ENCODE measurements around the gene NEURL1B. TPM values are rescaled to one million over a fixed set of nuclear protein-coding genes. Genes with fewer than 3 reads are reported as not detected.

NEURL1B gene
- total RNA-seq, 1 donor from 2014 or later, result 0.05 TPM

- DNase-seq (ENCODE audit: low spot score), result no peak
- Mint-ChIP-seq H3K27me3 (ENCODE audit: insufficient read depth) (peaks cover 13% of the 10 kb centered on the region), H3K4me1 (ENCODE audit: low read depth) (peaks cover 14% of the 10 kb centered on the region), H3K36me3 (ENCODE audit: low read depth) (no peaks in the 10 kb centered on the region), H3K9me3 (no peaks in the 10 kb centered on the region), H3K4me3 (no peak overlapping the region), H3K27ac (no peak overlapping the region)
- intact Hi-C loops (cut with micrococcal nuclease), result no loop called here
Measured at GRCh38 chr5:172685091-172685490, 44.0 kb downstream of the NEURL1B start.

DNA sequence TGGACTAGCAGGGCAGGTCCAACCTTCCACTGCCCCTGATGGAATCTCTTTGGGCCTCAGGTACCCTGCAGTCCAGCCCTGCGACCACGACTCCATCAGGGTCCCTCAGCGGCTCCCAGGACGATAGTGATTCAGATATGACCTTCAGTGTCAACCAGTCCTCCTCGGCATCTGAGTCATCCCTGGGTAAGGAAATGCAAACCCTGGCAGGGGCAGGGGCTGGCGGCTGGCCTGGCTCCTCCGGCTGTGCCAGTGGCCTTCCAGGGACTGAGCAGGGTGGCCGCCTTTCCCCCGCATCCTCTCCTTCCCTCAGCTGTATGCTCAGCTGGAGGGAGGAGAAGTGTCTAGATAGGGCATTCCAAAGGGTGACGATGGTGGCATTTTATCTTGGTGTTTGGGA lies 45.0 kb downstream of the NEURL1B start:
- Mint-ChIP-seq H3K4me1 (ENCODE audit: low read depth) (peaks cover 14% of the 10 kb centered on the region), H3K9me3 (no peaks in the 10 kb centered on the region), H3K27me3 (ENCODE audit: insufficient read depth) (peaks cover 9% of the 10 kb centered on the region), H3K4me3 (no peak overlapping the region), H3K36me3 (ENCODE audit: low read depth) (no peaks in the 10 kb centered on the region), H3K27ac (no peak overlapping the region)
- intact Hi-C loops (cut with micrococcal nuclease), result no loop called here
- DNase-seq (ENCODE audit: low spot score), result no peak

GRCh38 chr5:172686539-172687390 lies 45.7 kb downstream of the NEURL1B start:
- Mint-ChIP-seq H3K4me3 (no peak overlapping the region), H3K27ac (no peak overlapping the region), H3K36me3 (ENCODE audit: low read depth) (no peaks in the 10 kb centered on the region), H3K27me3 (ENCODE audit: insufficient read depth) (peaks cover 6% of the 10 kb centered on the region), H3K9me3 (no peaks in the 10 kb centered on the region), H3K4me1 (ENCODE audit: low read depth) (peaks cover 14% of the 10 kb centered on the region)
- intact Hi-C loops (cut with micrococcal nuclease), result no loop called here
- no peak for DNase-seq (ENCODE audit: low spot score)

GRCh38 chr5:172687940-172688339 lies 46.9 kb downstream of the NEURL1B start:
- Mint-ChIP-seq H3K9me3 (no peaks in the 10 kb centered on the region), H3K4me1 (ENCODE audit: low read depth) (peaks cover 14% of the 10 kb centered on the region), H3K27me3 (ENCODE audit: insufficient read depth) (no peaks in the 10 kb centered on the region), H3K4me3 (no peak overlapping the region), H3K27ac (no peak overlapping the region), H3K36me3 (ENCODE audit: low read depth) (no peaks in the 10 kb centered on the region)
- intact Hi-C loops (cut with micrococcal nuclease), result no loop called here
- no peak for DNase-seq (ENCODE audit: low spot score)

DNA sequence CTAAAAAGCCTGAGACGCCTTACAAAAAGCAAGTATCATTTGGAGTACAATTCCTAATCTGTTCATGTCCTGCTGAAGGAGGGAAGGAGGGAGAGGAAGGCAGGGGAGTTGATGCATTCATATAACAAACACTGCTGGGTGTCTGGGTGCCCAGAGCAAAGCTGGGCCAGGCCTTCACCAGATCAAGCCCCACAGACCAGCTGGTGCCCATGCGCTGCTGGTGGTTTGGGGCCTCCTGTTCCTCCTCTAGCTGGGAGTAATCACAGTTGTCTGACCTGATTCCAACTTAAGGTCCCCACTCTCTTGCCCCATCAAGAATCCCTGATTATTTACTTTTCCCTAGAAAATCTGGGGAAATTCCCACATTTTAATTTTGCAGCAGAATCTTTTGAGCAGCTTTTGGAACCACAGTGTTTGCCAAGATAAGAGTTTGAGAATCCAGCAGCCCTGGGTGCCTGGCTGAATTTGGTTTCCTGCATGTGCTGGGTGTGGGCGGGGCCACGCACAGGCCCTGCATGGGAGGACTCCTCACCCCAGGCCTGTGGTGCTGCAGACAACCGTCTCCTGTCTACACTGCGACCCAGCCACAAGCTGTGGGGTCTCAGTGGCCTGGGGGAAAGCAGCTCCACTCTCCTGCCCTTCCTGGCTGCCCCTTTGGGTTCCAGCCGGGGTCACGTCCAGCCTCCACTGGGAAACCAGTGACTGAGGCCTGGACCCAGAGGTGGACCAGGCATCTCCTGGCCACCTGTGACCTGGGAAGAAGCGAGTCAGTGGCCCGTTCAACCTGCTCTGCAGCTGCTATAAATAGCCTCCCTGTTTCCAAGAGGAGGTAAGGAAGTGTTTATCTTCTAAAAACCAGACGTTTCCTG lies 47.5 kb downstream of the NEURL1B start:
- Mint-ChIP-seq H3K4me1 (ENCODE audit: low read depth) (peaks cover 14% of the 10 kb centered on the region), H3K27ac (peak overlapping the region; percentile 40), H3K9me3 (no peaks in the 10 kb centered on the region), H3K4me3 (no peak overlapping the region), H3K27me3 (ENCODE audit: insufficient read depth) (peaks cover 2% of the 10 kb centered on the region), H3K36me3 (ENCODE audit: low read depth) (no peaks in the 10 kb centered on the region)
- intact Hi-C loops (cut with micrococcal nuclease), result no loop called here
- no peak for DNase-seq (ENCODE audit: low spot score)

DNA sequence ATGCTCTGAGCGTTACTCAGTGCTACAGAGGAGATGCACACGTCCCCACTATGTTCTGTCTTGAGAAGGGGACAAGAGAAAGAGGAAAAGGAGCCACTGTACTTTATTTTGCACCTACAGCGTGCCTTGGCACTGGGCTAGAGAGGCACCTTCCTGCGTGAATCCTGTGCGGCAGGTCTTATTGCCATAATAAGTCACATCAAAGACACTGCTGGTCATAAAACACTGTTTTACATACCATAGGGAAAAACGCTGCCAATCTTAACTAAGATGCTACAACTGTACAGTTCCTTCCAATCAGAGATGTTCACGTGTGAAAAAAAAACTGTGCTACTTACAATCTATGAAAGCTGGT lies 48.1 kb downstream of the NEURL1B start:
- Mint-ChIP-seq H3K4me1 (ENCODE audit: low read depth) (peaks cover 14% of the 10 kb centered on the region), H3K9me3 (no peaks in the 10 kb centered on the region), H3K36me3 (ENCODE audit: low read depth) (no peaks in the 10 kb centered on the region), H3K27me3 (ENCODE audit: insufficient read depth) (peaks cover 4% of the 10 kb centered on the region), H3K4me3 (no peak overlapping the region), H3K27ac (no peak overlapping the region)
- intact Hi-C loops (cut with micrococcal nuclease), result no loop called here
- no peak for DNase-seq (ENCODE audit: low spot score)

GRCh38 chr5:172689801-172690200 lies 48.7 kb downstream of the NEURL1B start:
- Mint-ChIP-seq H3K36me3 (ENCODE audit: low read depth) (no peaks in the 10 kb centered on the region), H3K9me3 (no peaks in the 10 kb centered on the region), H3K27me3 (ENCODE audit: insufficient read depth) (peaks cover 4% of the 10 kb centered on the region), H3K4me1 (ENCODE audit: low read depth) (peaks cover 14% of the 10 kb centered on the region), H3K27ac (no peak overlapping the region), H3K4me3 (no peak overlapping the region)
- no peak for DNase-seq (ENCODE audit: low spot score)
- intact Hi-C loops (cut with micrococcal nuclease), result no loop called here

- intact Hi-C loops (cut with micrococcal nuclease), result no loop called here
- Mint-ChIP-seq H3K9me3 (no peaks in the 10 kb centered on the region), H3K27me3 (ENCODE audit: insufficient read depth) (peaks cover 4% of the 10 kb centered on the region), H3K4me1 (ENCODE audit: low read depth) (peaks cover 14% of the 10 kb centered on the region), H3K36me3 (ENCODE audit: low read depth) (no peaks in the 10 kb centered on the region), H3K27ac (no peak overlapping the region), H3K4me3 (no peak overlapping the region)
- no peak for DNase-seq (ENCODE audit: low spot score)
Measured at GRCh38 chr5:172690258-172691075, 49.4 kb downstream of the NEURL1B start.

GRCh38 chr5:172691886-172692285 lies 50.8 kb downstream of the NEURL1B start:
- Mint-ChIP-seq H3K4me1 (ENCODE audit: low read depth) (peaks cover 15% of the 10 kb centered on the region), H3K27ac (no peak overlapping the region), H3K4me3 (no peak overlapping the region), H3K27me3 (ENCODE audit: insufficient read depth) (peaks cover 5% of the 10 kb centered on the region), H3K9me3 (no peaks in the 10 kb centered on the region), H3K36me3 (ENCODE audit: low read depth) (no peaks in the 10 kb centered on the region)
- intact Hi-C loops (cut with micrococcal nuclease), result no loop called here
- DNase-seq (ENCODE audit: low spot score), result no peak

DNA sequence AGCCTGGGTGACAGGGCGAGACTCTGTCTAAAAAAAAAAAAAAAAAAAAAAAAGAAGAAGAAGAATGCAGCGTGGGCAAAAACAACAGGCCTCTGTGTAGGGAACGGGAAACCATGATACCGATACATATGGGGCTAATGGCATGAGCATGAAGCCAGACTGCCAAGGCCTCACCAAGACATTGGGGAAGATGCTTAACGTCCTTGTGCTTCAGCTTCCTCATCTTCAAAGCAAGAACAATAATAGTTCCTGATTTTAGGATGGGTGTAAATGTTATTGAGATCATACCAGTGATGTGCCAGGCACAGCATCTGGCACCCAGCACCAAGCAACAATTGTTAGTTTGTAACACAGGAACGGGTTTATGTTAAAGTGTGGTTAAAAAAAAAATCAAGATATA lies 51.4 kb downstream of the NEURL1B start:
- Mint-ChIP-seq H3K4me3 (no peak overlapping the region), H3K9me3 (no peaks in the 10 kb centered on the region), H3K36me3 (ENCODE audit: low read depth) (no peaks in the 10 kb centered on the region), H3K4me1 (ENCODE audit: low read depth) (peaks cover 21% of the 10 kb centered on the region), H3K27ac (no peak overlapping the region), H3K27me3 (ENCODE audit: insufficient read depth) (peaks cover 5% of the 10 kb centered on the region)
- intact Hi-C loops (cut with micrococcal nuclease), result no loop called here
- no peak for DNase-seq (ENCODE audit: low spot score)

- no peaks in the 10 kb centered on the region for H3K9me3 Mint-ChIP-seq
- no peak for DNase-seq (ENCODE audit: low spot score)
- no peak overlapping the region for H3K4me3 Mint-ChIP-seq
- intact Hi-C loops (cut with micrococcal nuclease), result no loop called here
- H3K4me1 Mint-ChIP-seq (ENCODE audit: low read depth), result peaks cover 24% of the 10 kb centered on the region
- no peaks in the 10 kb centered on the region for H3K36me3 Mint-ChIP-seq (ENCODE audit: low read depth)
- H3K27ac Mint-ChIP-seq, result no peak overlapping the region
- H3K27me3 Mint-ChIP-seq (ENCODE audit: insufficient read depth), result peaks cover 5% of the 10 kb centered on the region
Measured at GRCh38 chr5:172692981-172693380, 51.9 kb downstream of the NEURL1B start.

DNA sequence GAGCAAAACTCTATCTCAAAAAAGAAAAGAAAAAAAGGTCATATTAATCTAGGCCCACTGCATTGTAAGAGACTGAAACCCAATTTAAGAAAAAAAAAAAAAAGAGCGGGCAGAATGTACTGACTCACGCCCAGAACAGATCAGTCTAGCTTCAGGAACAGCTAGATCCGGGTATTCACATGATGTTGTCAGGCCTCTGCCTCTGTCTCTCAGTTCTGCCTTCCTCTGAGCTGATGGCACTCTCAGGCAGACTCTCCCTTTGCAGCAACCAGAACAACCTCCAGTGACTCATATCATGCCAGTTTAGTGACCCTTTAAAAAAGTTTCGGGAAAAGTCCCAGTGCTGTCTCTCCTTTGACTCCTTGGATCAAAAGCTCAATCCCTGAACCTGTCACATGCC lies 53.0 kb downstream of the NEURL1B start:
- H3K36me3 Mint-ChIP-seq (ENCODE audit: low read depth), result no peaks in the 10 kb centered on the region
- no peaks in the 10 kb centered on the region for H3K9me3 Mint-ChIP-seq
- peaks cover 5% of the 10 kb centered on the region for H3K27me3 Mint-ChIP-seq (ENCODE audit: insufficient read depth)
- no peak overlapping the region for H3K27ac Mint-ChIP-seq
- intact Hi-C loops (cut with micrococcal nuclease), result no loop called here
- DNase-seq (ENCODE audit: low spot score), result no peak
- H3K4me1 Mint-ChIP-seq (ENCODE audit: low read depth), result peaks cover 13% of the 10 kb centered on the region
- H3K4me3 Mint-ChIP-seq, result no peak overlapping the region
